ENCODE results near the gene MANBA.
"Not testable (repeated sequence)": the region's sequence is repeated elsewhere in the genome, so short reads cannot be mapped to it uniquely, and the experiment has no call there.

Gene MANBA

GRCh38 chr4:102751941-102752340 is 8.8 kb downstream of the MANBA start:
- DNase-seq, result no peak
- peaks cover 4% of the 10 kb centered on the region for H3K4me1 Mint-ChIP-seq
- H3K9me3 Mint-ChIP-seq, result peaks cover 6% of the 10 kb centered on the region
- peaks cover 7% of the 10 kb centered on the region for H3K36me3 Mint-ChIP-seq
- CTCF ChIA-PET, result no interaction called here
- H3K27me3 Mint-ChIP-seq, result no peaks in the 10 kb centered on the region
- H3K27ac Mint-ChIP-seq, result no peak overlapping the region
- no peak overlapping the region for H3K4me3 Mint-ChIP-seq

- DNase-seq, CTCF ChIA-PET, H3K27ac Mint-ChIP-seq, H3K4me3 Mint-ChIP-seq, H3K27me3 Mint-ChIP-seq, H3K4me1 Mint-ChIP-seq: not testable (repeated sequence)
- Mint-ChIP-seq H3K36me3 (peaks cover 29% of the 10 kb centered on the region), H3K9me3 (peaks cover 14% of the 10 kb centered on the region)
Observed at GRCh38 chr4:102743352-102743751, 17.4 kb downstream of the MANBA start.

GRCh38 chr4:102738802-102739201 is 22.0 kb downstream of the MANBA start:
- not testable (repeated sequence) for H3K27me3 Mint-ChIP-seq, DNase-seq, H3K27ac Mint-ChIP-seq, H3K4me3 Mint-ChIP-seq
- peaks cover 20% of the 10 kb centered on the region for H3K4me1 Mint-ChIP-seq
- CTCF ChIA-PET, result interaction anchor here (1.2 kb wide), 1 partner anchor 22 kb away, joined by 3 read pairs; no protein-coding TSS in a partner anchor
- H3K9me3 Mint-ChIP-seq, result peaks cover 12% of the 10 kb centered on the region
- peaks cover 32% of the 10 kb centered on the region for H3K36me3 Mint-ChIP-seq

- Mint-ChIP-seq H3K4me3 (no peak overlapping the region), H3K9me3 (peaks cover 12% of the 10 kb centered on the region), H3K4me1 (peaks cover 21% of the 10 kb centered on the region), H3K36me3 (peaks cover 24% of the 10 kb centered on the region), H3K27ac (no peak overlapping the region), H3K27me3 (no peaks in the 10 kb centered on the region)
- CTCF ChIA-PET, result no interaction called here
- no peak for DNase-seq
Observed at GRCh38 chr4:102736636-102737549, 23.9 kb downstream of the MANBA start.

- no peak overlapping the region for H3K27ac Mint-ChIP-seq
- peaks cover 25% of the 10 kb centered on the region for H3K36me3 Mint-ChIP-seq
- CTCF ChIA-PET, result no interaction called here
Observed at GRCh38 chr4:102735582-102735981, 25.2 kb downstream of the MANBA start.

GRCh38 chr4:102734591-102735385 is 26.0 kb downstream of the MANBA start:
- CTCF ChIA-PET, result no interaction called here
- Mint-ChIP-seq H3K36me3 (peaks cover 30% of the 10 kb centered on the region), H3K4me1 (peaks cover 16% of the 10 kb centered on the region), H3K27ac (peak overlapping the region; percentile 77), H3K4me3 (no peak overlapping the region), H3K27me3 (no peaks in the 10 kb centered on the region), H3K9me3 (peaks cover 25% of the 10 kb centered on the region)
- DNase-seq, result peak; percentile 31

More at GRCh38 chr4:102735582-102735981, 25.2 kb downstream of the MANBA start:
- Mint-ChIP-seq H3K4me1 (peaks cover 18% of the 10 kb centered on the region), H3K27me3 (no peaks in the 10 kb centered on the region), H3K9me3 (peaks cover 20% of the 10 kb centered on the region), H3K4me3 (no peak overlapping the region)
- no peak for DNase-seq

GRCh38 chr4:102734116-102734515 is 26.7 kb downstream of the MANBA start:
- Mint-ChIP-seq H3K36me3 (peaks cover 34% of the 10 kb centered on the region), H3K27me3 (no peaks in the 10 kb centered on the region), H3K4me3 (no peak overlapping the region), H3K27ac (peak overlapping the region; percentile 3), H3K9me3 (peaks cover 19% of the 10 kb centered on the region), H3K4me1 (peaks cover 16% of the 10 kb centered on the region)
- DNase-seq, result no peak
- CTCF ChIA-PET, result no interaction called here

GRCh38 chr4:102733084-102733483 is 27.7 kb downstream of the MANBA start:
- H3K4me3 Mint-ChIP-seq, result no peak overlapping the region
- no peak for DNase-seq
- H3K9me3 Mint-ChIP-seq, result peaks cover 14% of the 10 kb centered on the region
- CTCF ChIA-PET, result no interaction called here
- H3K4me1 Mint-ChIP-seq, result peaks cover 16% of the 10 kb centered on the region
- no peaks in the 10 kb centered on the region for H3K27me3 Mint-ChIP-seq
- no peak overlapping the region for H3K27ac Mint-ChIP-seq
- H3K36me3 Mint-ChIP-seq, result peaks cover 27% of the 10 kb centered on the region

- CTCF ChIA-PET, result no interaction called here
Observed at GRCh38 chr4:102732678-102733077, 28.1 kb downstream of the MANBA start.

GRCh38 chr4:102730968-102731533 is 29.7 kb downstream of the MANBA start:
- CTCF ChIA-PET, result interaction anchor here (0.6 kb wide), 1 partner anchor 10 kb away, joined by 3 read pairs; no protein-coding TSS in a partner anchor
- Mint-ChIP-seq H3K27me3 (no peaks in the 10 kb centered on the region), H3K4me1 (peaks cover 16% of the 10 kb centered on the region), H3K27ac (no peak overlapping the region), H3K4me3 (no peak overlapping the region), H3K9me3 (peaks cover 14% of the 10 kb centered on the region), H3K36me3 (peaks cover 22% of the 10 kb centered on the region)
- no peak for DNase-seq

More at GRCh38 chr4:102732678-102733077, 28.1 kb downstream of the MANBA start:
- DNase-seq, result no peak
- Mint-ChIP-seq H3K9me3 (peaks cover 14% of the 10 kb centered on the region), H3K36me3 (peaks cover 25% of the 10 kb centered on the region), H3K27me3 (no peaks in the 10 kb centered on the region), H3K4me1 (peaks cover 16% of the 10 kb centered on the region), H3K4me3 (no peak overlapping the region), H3K27ac (no peak overlapping the region)

GRCh38 chr4:102729486-102729885 is 31.3 kb downstream of the MANBA start:
- DNase-seq, H3K4me3 Mint-ChIP-seq, H3K27ac Mint-ChIP-seq, CTCF ChIA-PET, H3K27me3 Mint-ChIP-seq, H3K4me1 Mint-ChIP-seq: not testable (repeated sequence)
- Mint-ChIP-seq H3K36me3 (peaks cover 29% of the 10 kb centered on the region), H3K9me3 (peaks cover 14% of the 10 kb centered on the region)

- peaks cover 30% of the 10 kb centered on the region for H3K36me3 Mint-ChIP-seq
- H3K4me3 Mint-ChIP-seq, CTCF ChIA-PET, H3K27me3 Mint-ChIP-seq, H3K4me1 Mint-ChIP-seq, H3K27ac Mint-ChIP-seq, DNase-seq: not testable (repeated sequence)
- H3K9me3 Mint-ChIP-seq, result peaks cover 14% of the 10 kb centered on the region
Observed at GRCh38 chr4:102726919-102727318, 33.8 kb downstream of the MANBA start.

- DNase-seq, result no peak
- CTCF ChIA-PET, result no interaction called here
- no peaks in the 10 kb centered on the region for H3K27me3 Mint-ChIP-seq
- H3K9me3 Mint-ChIP-seq, result peaks cover 8% of the 10 kb centered on the region
- H3K36me3 Mint-ChIP-seq, result peaks cover 29% of the 10 kb centered on the region
- no peak overlapping the region for H3K27ac Mint-ChIP-seq
- no peaks in the 10 kb centered on the region for H3K4me1 Mint-ChIP-seq
- H3K4me3 Mint-ChIP-seq, result no peak overlapping the region
Observed at GRCh38 chr4:102726068-102726467, 34.7 kb downstream of the MANBA start.

- no peak overlapping the region for H3K4me3 Mint-ChIP-seq
- no peak overlapping the region for H3K27ac Mint-ChIP-seq
- CTCF ChIA-PET, result no interaction called here
Observed at GRCh38 chr4:102725229-102725628, 35.5 kb downstream of the MANBA start.

More at GRCh38 chr4:102725229-102725628, 35.5 kb downstream of the MANBA start:
- Mint-ChIP-seq H3K4me1 (no peaks in the 10 kb centered on the region), H3K27me3 (no peaks in the 10 kb centered on the region), H3K9me3 (peaks cover 3% of the 10 kb centered on the region), H3K36me3 (peaks cover 25% of the 10 kb centered on the region)
- DNase-seq, result no peak
